NCI-H69 (cell line): Measurements from ENCODE around the gene KSR1.
A peak's percentile ranks its signal among the peaks of the same experiment; 100 is the strongest.
"Not testable (repeated sequence)": the region's sequence is repeated elsewhere in the genome, so short reads cannot be mapped to it uniquely, and the experiment has no call there.

ENCODE experiments used
- DNase-seq: peaks from one replicate; lab custom pipeline; 2025; lab: John Stamatoyannopoulos, UW

Gene KSR1

GRCh38 chr17:27494192-27495091 lies 38.2 kb downstream of the KSR1 start:
- peak; percentile 76 for DNase-seq

- DNase-seq: peak; percentile 33
Observed at GRCh38 chr17:27495460-27495859, 39.2 kb downstream of the KSR1 start.

- DNase-seq: peak; percentile 81
Observed at GRCh38 chr17:27496005-27496404, 39.8 kb downstream of the KSR1 start.

- peak; percentile 82 for DNase-seq
Observed at GRCh38 chr17:27496437-27496943, 40.2 kb downstream of the KSR1 start.

GRCh38 chr17:27496971-27497370 lies 40.7 kb downstream of the KSR1 start:
- DNase-seq: no peak

GRCh38 chr17:27497696-27498095 lies 41.4 kb downstream of the KSR1 start:
- DNase-seq: no peak

- no peak for DNase-seq
Observed at GRCh38 chr17:27498615-27499309, 42.5 kb downstream of the KSR1 start.

- no peak for DNase-seq
Observed at GRCh38 chr17:27499451-27500265, 43.4 kb downstream of the KSR1 start.

- DNase-seq: not testable (repeated sequence)
Observed at GRCh38 chr17:27501338-27501737, 45.1 kb downstream of the KSR1 start.

- no peak for DNase-seq
Observed at GRCh38 chr17:27502526-27503324, 46.5 kb downstream of the KSR1 start.

GRCh38 chr17:27503611-27504010 lies 47.4 kb downstream of the KSR1 start:
- DNase-seq: no peak

- peak; percentile 92 for DNase-seq
Observed at GRCh38 chr17:27504188-27504995, 48.1 kb downstream of the KSR1 start.

- peak; percentile 74 for DNase-seq
Observed at GRCh38 chr17:27506348-27507218, 50.3 kb downstream of the KSR1 start.

- DNase-seq: no peak
Observed at GRCh38 chr17:27511168-27511883, 55.1 kb downstream of the KSR1 start.

- no peak for DNase-seq
Observed at GRCh38 chr17:27512031-27512430, 55.8 kb downstream of the KSR1 start.

GRCh38 chr17:27512511-27513346 lies 56.5 kb downstream of the KSR1 start:
- no peak for DNase-seq

GRCh38 chr17:27513849-27514248 lies 57.6 kb downstream of the KSR1 start:
- DNase-seq: no peak
